Keratinocyte (primary cell): ENCODE results near the gene FRYL. TPM values are rescaled to one million over a fixed set of nuclear protein-coding genes. Genes with fewer than 3 reads are reported as not detected.
A peak's percentile ranks its signal among the peaks of the same experiment; 100 is the strongest.
"Not testable (repeated sequence)": the region's sequence is repeated elsewhere in the genome, so short reads cannot be mapped to it uniquely, and the experiment has no call there.

Experiments
- DNase-seq: peaks from one replicate; pipeline ENCODE4 v3.0.0-alpha.2; 2011; ENCODE audit warnings: low read depth, missing footprints, low spot score
- FAIRE-seq: peaks from 2 replicates; lab custom pipeline; 2011; peaks lifted over from hg19 to GRCh38; lab: Jason Lieb, UNC
- H2AFZ ChIP-seq: 2 replicates; pipeline ENCODE4 v1.6.0; 2012; ENCODE audit warnings: low read length, control low read depth, inconsistent platforms; ENCODE audit not compliant: control insufficient read depth
- H3K27ac ChIP-seq: 2 replicates; pipeline ENCODE4 v1.5.1; 2011; ENCODE audit warnings: low read length; ENCODE audit not compliant: control insufficient read depth, insufficient read depth
- H3K27me3 ChIP-seq: 3 replicates; pipeline ENCODE4 v1.6.0; 2011; ENCODE audit warnings: low read length; ENCODE audit not compliant: control insufficient read depth, insufficient read depth; ENCODE audit errors: extremely low read depth
- H3K36me3 ChIP-seq, 2 experiments: 2 replicates in 1 of 2; 3 replicates in 1 of 2; pipeline ENCODE4 v1.5.1; 2011; ENCODE audit warnings: low read length in 2 of 2, mild to moderate bottlenecking in 1 of 2; ENCODE audit not compliant: control insufficient read depth in 2 of 2, insufficient read depth in 2 of 2; ENCODE audit errors: extremely low read depth in 1 of 2
- H3K4me1 ChIP-seq: 3 replicates; pipeline ENCODE4 v1.5.1; 2011; ENCODE audit warnings: low read length; ENCODE audit not compliant: control insufficient read depth, insufficient read depth; ENCODE audit errors: extremely low read depth
- H3K4me2 ChIP-seq: 3 replicates; pipeline ENCODE4 v1.6.0; 2011; ENCODE audit warnings: low read depth, low read length; ENCODE audit not compliant: control insufficient read depth, insufficient read depth; ENCODE audit errors: extremely low read depth
- H3K4me3 ChIP-seq, 3 experiments: fragments of 200-600 bp in 1 of 3; sonication (generic) in 1 of 3; 2 replicates in 2 of 3; 3 replicates in 1 of 3; pipeline ENCODE4 v1.5.1; 2011 to 2016; ENCODE audit warnings: low read length in 3 of 3, mild to moderate bottlenecking in 3 of 3, control low read depth in 2 of 3, inconsistent platforms in 1 of 3, low read depth in 1 of 3, mixed read lengths in 1 of 3, mixed run types in 1 of 3, moderate library complexity in 1 of 3; ENCODE audit not compliant: control insufficient read depth in 2 of 3, insufficient read depth in 2 of 3; ENCODE audit errors: extremely low read depth in 1 of 3
- H3K79me2 ChIP-seq: 2 replicates; pipeline ENCODE4 v1.6.0; 2012; ENCODE audit warnings: low read length; ENCODE audit not compliant: control insufficient read depth, insufficient read depth
- H3K9ac ChIP-seq: 3 replicates; pipeline ENCODE4 v1.6.0; 2011; ENCODE audit warnings: low read length; ENCODE audit not compliant: control insufficient read depth, insufficient read depth; ENCODE audit errors: extremely low read depth
- H3K9me1 ChIP-seq: 3 replicates; pipeline ENCODE4 v1.6.0; 2011; ENCODE audit warnings: low read length; ENCODE audit not compliant: control insufficient read depth, insufficient read depth; ENCODE audit errors: extremely low read depth
- H3K9me3 ChIP-seq: 2 replicates; pipeline ENCODE4 v1.5.1; 2012; ENCODE audit warnings: low read depth, low read length; ENCODE audit not compliant: control insufficient read depth
- H4K20me1 ChIP-seq: 3 replicates; pipeline ENCODE4 v1.6.0; 2011; ENCODE audit warnings: low read length; ENCODE audit not compliant: control insufficient read depth, insufficient read depth; ENCODE audit errors: extremely low read depth
- EZH2 ChIP-seq: IDR thresholded peaks from one replicate; pipeline ENCODE4 v1.6.1; 2012; ENCODE audit warnings: inconsistent platforms, mild to moderate bottlenecking, low read length, moderate library complexity
- dilution Hi-C: fragments of 300-500 bp; cut with MboI; formaldehyde crosslinking; loops from one replicate; pipeline ENCODE4 v1.7.0; 2020; ENCODE audit warnings: low sequenced_read_pairs; ENCODE audit not compliant: extremely low pct_ligation_motif_present
- polyA plus RNA-seq, 5 experiments: library from polyadenylated mRNA; depleted of rRNA in 3 of 5; stranded (reverse) in 3 of 5; stranded (forward) in 1 of 5; unstranded in 1 of 5; fragments of >200 nt; gene quantifications; 1 replicate in 1 of 5; 2 replicates in 3 of 5; 3 replicates in 1 of 5; pipeline versions ENCODE4 v1.2.1 to v1.2.3, GENCODE V29; 2011 to 2012; ENCODE audit warnings: missing spikeins in 2 of 5, low read depth in 1 of 5, low replicate concordance in 1 of 5
- TF ChIP-seq, protein P1 (sequence below), 3 experiments: IDR thresholded peaks in 1 of 3; conservative IDR thresholded peaks in 1 of 3; optimal IDR thresholded peaks in 1 of 3; 2 replicates in 2 of 3; 3 replicates in 1 of 3; pipeline versions ENCODE3 to v1.5.1; 2011; ENCODE audit warnings: low read length in 3 of 3, mild to moderate bottlenecking in 3 of 3, moderate library complexity in 2 of 3, control low read depth in 1 of 3, inconsistent platforms in 1 of 3; ENCODE audit not compliant: insufficient read depth in 2 of 3; ENCODE audit errors: extremely low read depth in 1 of 3

FRYL gene
- polyA plus RNA-seq, 1 donor (not counting 4 experiments of a cell fraction or from before 2014, with no cell fraction given) = 40.4 TPM

DNA sequence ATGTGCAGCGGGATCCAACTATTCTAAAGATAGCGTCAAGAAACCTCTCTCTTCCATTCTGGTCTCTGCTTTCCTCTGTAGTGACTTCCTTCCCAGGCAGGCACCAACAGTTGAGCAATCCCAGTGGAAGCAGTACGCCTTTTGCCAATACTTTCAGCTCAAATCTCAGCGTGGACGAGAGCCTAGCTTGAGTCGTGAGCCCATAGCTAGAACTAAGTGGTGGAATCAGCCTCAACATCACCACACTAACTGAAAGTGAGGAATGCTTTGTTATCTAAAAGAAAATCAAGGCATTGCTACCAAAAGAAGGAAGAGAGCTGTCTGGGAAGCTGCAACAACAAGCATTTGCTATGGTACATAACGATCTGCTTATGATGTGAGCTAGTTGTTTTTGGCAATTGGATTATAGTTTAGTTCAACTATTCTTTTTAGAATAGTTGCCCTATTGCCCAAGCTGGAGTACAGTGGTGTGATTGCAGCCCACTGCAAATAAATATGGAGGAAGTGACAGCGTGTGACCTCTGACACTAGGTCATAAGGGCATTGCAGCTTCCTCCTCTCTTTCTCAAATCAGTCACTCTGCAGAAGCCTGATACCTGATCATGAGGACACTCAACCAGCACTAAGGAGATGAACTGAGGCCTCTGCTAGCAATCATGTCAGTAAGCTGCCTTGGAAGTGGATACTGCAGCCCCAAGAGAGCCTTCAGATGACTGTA is 24.7 kb upstream of the FRYL start:
- DNase-seq (no peak), FAIRE-seq (no peak)
- Histone ChIP-seq H3K4me3 (no peak overlapping the region), H3K36me3 (no peaks in the 10 kb centered on the region), H3K9me1 (no peaks in the 10 kb centered on the region), H4K20me1 (no peaks in the 10 kb centered on the region), H3K9me3 (no peaks in the 10 kb centered on the region), H3K4me2 (no peak overlapping the region), H3K9ac (no peak overlapping the region), H3K27me3 (no peaks in the 10 kb centered on the region), H3K27ac (no peak overlapping the region), H2AFZ (no peak overlapping the region), H3K4me1 (peaks cover 5% of the 10 kb centered on the region), H3K79me2 (no peaks in the 10 kb centered on the region)
- dilution Hi-C loops = no loop called here
- TF ChIP-seq, protein P1, sequence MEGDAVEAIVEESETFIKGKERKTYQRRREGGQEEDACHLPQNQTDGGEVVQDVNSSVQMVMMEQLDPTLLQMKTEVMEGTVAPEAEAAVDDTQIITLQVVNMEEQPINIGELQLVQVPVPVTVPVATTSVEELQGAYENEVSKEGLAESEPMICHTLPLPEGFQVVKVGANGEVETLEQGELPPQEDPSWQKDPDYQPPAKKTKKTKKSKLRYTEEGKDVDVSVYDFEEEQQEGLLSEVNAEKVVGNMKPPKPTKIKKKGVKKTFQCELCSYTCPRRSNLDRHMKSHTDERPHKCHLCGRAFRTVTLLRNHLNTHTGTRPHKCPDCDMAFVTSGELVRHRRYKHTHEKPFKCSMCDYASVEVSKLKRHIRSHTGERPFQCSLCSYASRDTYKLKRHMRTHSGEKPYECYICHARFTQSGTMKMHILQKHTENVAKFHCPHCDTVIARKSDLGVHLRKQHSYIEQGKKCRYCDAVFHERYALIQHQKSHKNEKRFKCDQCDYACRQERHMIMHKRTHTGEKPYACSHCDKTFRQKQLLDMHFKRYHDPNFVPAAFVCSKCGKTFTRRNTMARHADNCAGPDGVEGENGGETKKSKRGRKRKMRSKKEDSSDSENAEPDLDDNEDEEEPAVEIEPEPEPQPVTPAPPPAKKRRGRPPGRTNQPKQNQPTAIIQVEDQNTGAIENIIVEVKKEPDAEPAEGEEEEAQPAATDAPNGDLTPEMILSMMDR (optimal IDR thresholded peaks at IDR 0.05 in 1 of 3, IDR thresholded peaks at IDR 0.05 in 1 of 3, conservative IDR thresholded peaks at IDR 0.05 in 1 of 3; ENCODE audit: extremely low read depth in 1 of 3, insufficient read depth in 2 of 3, low read length in 3 of 3) = no peak
- no peak for TF ChIP-seq EZH2

DNA sequence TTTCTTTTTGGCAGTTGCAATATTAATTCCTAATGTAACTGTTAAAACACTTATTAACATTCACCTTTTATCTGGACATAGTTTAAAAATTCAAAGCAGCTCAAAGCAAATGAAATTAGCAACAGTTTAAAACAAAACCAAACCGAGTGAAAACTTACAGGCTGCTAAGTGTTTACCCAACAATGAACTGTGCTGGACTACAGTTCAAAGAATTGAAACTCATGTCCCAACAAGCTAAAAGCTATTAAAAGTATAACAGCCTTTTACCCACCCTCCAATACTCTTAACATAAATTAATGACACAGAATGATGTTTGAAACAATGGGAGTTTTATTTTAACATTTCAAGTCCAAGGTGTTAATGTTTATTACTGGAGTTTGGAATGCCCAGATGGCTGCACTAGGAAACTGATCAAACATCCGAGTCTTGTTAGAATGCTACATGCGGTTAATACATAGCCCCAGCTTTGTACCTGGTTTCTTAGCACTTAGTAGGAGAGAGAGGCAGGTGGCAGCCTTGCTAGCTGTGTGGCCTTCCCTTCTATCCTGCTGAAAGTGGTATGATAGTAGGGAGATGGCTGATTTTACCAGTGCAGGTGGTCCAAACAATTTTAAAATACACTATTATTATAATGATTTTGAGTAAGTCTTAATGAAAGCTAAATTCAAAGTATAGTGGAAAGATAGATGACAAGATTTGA is 21.1 kb upstream of the FRYL start:
- DNase-seq (no peak), FAIRE-seq (no peak)
- Histone ChIP-seq H3K4me2 (no peak overlapping the region), H3K36me3 (no peaks in the 10 kb centered on the region), H3K9ac (no peak overlapping the region), H3K27me3 (no peaks in the 10 kb centered on the region), H3K9me1 (no peaks in the 10 kb centered on the region), H3K9me3 (no peaks in the 10 kb centered on the region), H3K4me3 (no peak overlapping the region), H3K27ac (no peak overlapping the region), H4K20me1 (no peaks in the 10 kb centered on the region), H2AFZ (no peak overlapping the region), H3K4me1 (peaks cover 5% of the 10 kb centered on the region), H3K79me2 (no peaks in the 10 kb centered on the region)
- dilution Hi-C loops = no loop called here
- TF ChIP-seq, protein P1 (optimal IDR thresholded peaks at IDR 0.05 in 1 of 3, IDR thresholded peaks at IDR 0.05 in 1 of 3, conservative IDR thresholded peaks at IDR 0.05 in 1 of 3; ENCODE audit: extremely low read depth in 1 of 3, insufficient read depth in 2 of 3, low read length in 3 of 3) = peak in 1 of 3 experiments; percentile 7
- no peak for TF ChIP-seq EZH2

DNA sequence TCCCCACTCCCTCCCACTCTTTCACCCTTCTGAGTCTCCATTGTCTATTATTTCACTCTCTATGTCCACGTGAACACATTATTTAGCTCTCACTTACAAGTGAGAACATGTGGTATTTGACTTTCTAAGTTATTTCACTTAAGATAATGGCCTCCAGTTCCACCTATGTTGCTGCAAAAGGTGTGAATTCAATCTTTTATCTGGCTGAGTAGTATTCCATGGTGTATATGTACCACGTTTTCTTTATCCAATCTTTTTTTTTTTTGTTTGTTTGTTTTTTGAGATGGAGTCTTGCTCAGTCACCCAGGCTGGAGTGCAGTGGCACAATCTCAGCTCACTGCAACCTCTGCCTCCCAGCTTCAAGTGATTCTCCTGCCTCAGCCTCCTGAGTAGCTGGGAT is 20.1 kb upstream of the FRYL start:
- H2AFZ ChIP-seq, DNase-seq, H3K9ac ChIP-seq, H3K27me3 ChIP-seq, dilution Hi-C loops, H3K4me3 ChIP-seq, H3K9me3 ChIP-seq, FAIRE-seq, H3K27ac ChIP-seq, H3K4me1 ChIP-seq, H3K79me2 ChIP-seq, H3K36me3 ChIP-seq, H3K4me2 ChIP-seq, H3K9me1 ChIP-seq, H4K20me1 ChIP-seq: not testable (repeated sequence)
